Measurements from ENCODE around the gene COBLL1. TPM values are rescaled to one million over a fixed set of nuclear protein-coding genes. Genes with fewer than 3 reads are reported as not detected.

Gene COBLL1
- total RNA-seq, 1 experiment from 2014 or later: 5.9 TPM

DNA sequence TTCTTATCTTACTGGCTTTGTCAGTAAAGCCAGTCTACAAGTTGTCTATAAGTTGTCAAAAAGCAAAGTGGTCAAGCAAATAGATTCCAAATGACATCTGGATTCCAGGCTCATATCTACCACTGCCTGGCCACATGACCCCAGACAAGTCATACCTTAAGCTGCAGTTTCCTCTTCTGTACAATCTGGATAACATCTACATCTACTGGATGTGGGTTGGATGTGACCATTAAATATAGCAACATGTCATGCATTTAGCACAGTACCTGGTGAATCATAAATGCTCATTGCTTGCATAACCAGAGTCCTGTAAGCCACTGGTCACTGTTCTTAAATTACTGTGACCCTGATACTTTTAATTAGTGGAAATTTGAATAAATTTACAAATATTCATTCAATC, 16.8 kb downstream of the COBLL1 start:
- H3K56ac ChIP-seq (ENCODE audit: insufficient read length, low read depth, low read length): no peak overlapping the region
- H3K18ac ChIP-seq (ENCODE audit: insufficient read length, low read depth, low read length): no peak overlapping the region
- no peak overlapping the region for H3K9ac ChIP-seq (ENCODE audit: extremely low read depth, insufficient read length, low read length)
- no peak overlapping the region for H4K8ac ChIP-seq (replicated peaks; ENCODE audit: insufficient read length, low read depth, low read length)
- no peak overlapping the region for H3K4ac ChIP-seq (ENCODE audit: low read depth, low read length)
- Mint-ChIP-seq H3K27ac (no peak overlapping the region), H3K36me3 (ENCODE audit: insufficient read depth in 1 of 3, low read depth in 3 of 3) (no peaks in the 10 kb centered on the region), H3K4me1 (peaks cover 2 to 6% of the 10 kb centered on the region in 2 experiments; a peak in 3 of 4 replicates), H3K9me3 (no peaks in the 10 kb centered on the region), H3K4me3 (no peak overlapping the region), H3K27me3 (ENCODE audit: low read depth) (no peaks in the 10 kb centered on the region)
- H4K91ac ChIP-seq (ENCODE audit: insufficient read length, low read depth, low read length): no peak overlapping the region
- no peak overlapping the region for H3K23ac ChIP-seq (ENCODE audit: insufficient read length, low read depth, low read length)
- H2AK5ac ChIP-seq (ENCODE audit: insufficient read length, low read length): no peak overlapping the region
- no peak overlapping the region for H3K14ac ChIP-seq (ENCODE audit: insufficient read depth, low read length)
- no peaks in the 10 kb centered on the region for H3K9me3 ChIP-seq (ENCODE audit: control insufficient read depth, low read depth, low read length)
- H3K27ac ChIP-seq (ENCODE audit: insufficient read length, low read depth, low read length): no peak overlapping the region
- TF ChIP-seq, protein P1, sequence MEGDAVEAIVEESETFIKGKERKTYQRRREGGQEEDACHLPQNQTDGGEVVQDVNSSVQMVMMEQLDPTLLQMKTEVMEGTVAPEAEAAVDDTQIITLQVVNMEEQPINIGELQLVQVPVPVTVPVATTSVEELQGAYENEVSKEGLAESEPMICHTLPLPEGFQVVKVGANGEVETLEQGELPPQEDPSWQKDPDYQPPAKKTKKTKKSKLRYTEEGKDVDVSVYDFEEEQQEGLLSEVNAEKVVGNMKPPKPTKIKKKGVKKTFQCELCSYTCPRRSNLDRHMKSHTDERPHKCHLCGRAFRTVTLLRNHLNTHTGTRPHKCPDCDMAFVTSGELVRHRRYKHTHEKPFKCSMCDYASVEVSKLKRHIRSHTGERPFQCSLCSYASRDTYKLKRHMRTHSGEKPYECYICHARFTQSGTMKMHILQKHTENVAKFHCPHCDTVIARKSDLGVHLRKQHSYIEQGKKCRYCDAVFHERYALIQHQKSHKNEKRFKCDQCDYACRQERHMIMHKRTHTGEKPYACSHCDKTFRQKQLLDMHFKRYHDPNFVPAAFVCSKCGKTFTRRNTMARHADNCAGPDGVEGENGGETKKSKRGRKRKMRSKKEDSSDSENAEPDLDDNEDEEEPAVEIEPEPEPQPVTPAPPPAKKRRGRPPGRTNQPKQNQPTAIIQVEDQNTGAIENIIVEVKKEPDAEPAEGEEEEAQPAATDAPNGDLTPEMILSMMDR (conservative IDR thresholded peaks at IDR 0.05): no peak
- no peak overlapping the region for H3T11ph ChIP-seq (ENCODE audit: low read length)
- H3K79me1 ChIP-seq (ENCODE audit: insufficient read depth, low read depth, low read length, poor library complexity, severe bottlenecking): no peaks in the 10 kb centered on the region
- no peak overlapping the region for H3K4me2 ChIP-seq (ENCODE audit: insufficient read depth, insufficient read length, low read length)
- no peak overlapping the region for H2BK20ac ChIP-seq (ENCODE audit: low read depth, low read length, poor library complexity, severe bottlenecking)
- H2BK120ac ChIP-seq (ENCODE audit: low read depth, low read length, poor library complexity, severe bottlenecking): no peak overlapping the region
- H2BK15ac ChIP-seq (ENCODE audit: low read depth, low read length): no peak overlapping the region
- H3K4me1 ChIP-seq (ENCODE audit: insufficient read depth, low read length): no peaks in the 10 kb centered on the region
- no peaks in the 10 kb centered on the region for H3K27me3 ChIP-seq (ENCODE audit: insufficient read depth, low read length)
- no peaks in the 10 kb centered on the region for H3K23me2 ChIP-seq (ENCODE audit: insufficient read length, low read depth, low read length, poor library complexity, severe bottlenecking)
- H4K5ac ChIP-seq (ENCODE audit: insufficient read length, low read depth, low read length): no peak overlapping the region
- no peaks in the 10 kb centered on the region for H4K20me1 ChIP-seq (ENCODE audit: control insufficient read depth, insufficient read depth, insufficient read length)
- no peak overlapping the region for H2AFZ ChIP-seq (ENCODE audit: low read length)
- H2BK5ac ChIP-seq (ENCODE audit: insufficient read length, low read length): no peak overlapping the region
- no peak overlapping the region for H2BK12ac ChIP-seq (ENCODE audit: insufficient read length, low read depth, low read length)
- no peak for DNase-seq
- H3K79me2 ChIP-seq (ENCODE audit: insufficient read depth, low read length): no peaks in the 10 kb centered on the region
